Psoas muscle (tissue), 7 donors: ENCODE measurements around the gene CRTAP. TPM values are rescaled to one million over a fixed set of nuclear protein-coding genes. Genes with fewer than 3 reads are reported as not detected.

Source experiments
- polyA plus RNA-seq, 3 donors: library from polyadenylated mRNA; stranded (reverse); fragments of 200-250 nt; gene quantifications; one replicate each; pipeline ENCODE4 v1.2.3, GENCODE V29; 2013
- total RNA-seq, 4 donors: library from RNA; stranded (reverse); fragmentation: NEBNext Ultra II Directional in 2 of 4; extraction: Animal tissue kit (Norgen Biotek cat#: 25700) in 2 of 4; gene quantifications; one replicate each; pipeline versions ENCODE4 v1.2.1 to v1.2.4, GENCODE V29; 2021 to 2023
- donor health status: healthy with polysubstance abuse.
- donor health status: DM: no; HTN: no; CAD: no; lungs with moderate emphysema.
- donor health status: Bipolar disorder and iron deficiency.
- donor health status: healthy.
- donor health status: DM: no; HTN: no; CAD: no.
- donor health status: DM: no; HTN: no; CAD: no.
- donor health status: DM: yes; HTN: yes; CAD: no.

CRTAP gene
- total and polyA plus RNA-seq, 7 donors: 24.9 to 80.8 (median 56.3) TPM

Other genes with a start within 250 kb of the CRTAP start
- gene CCR4, start 162.4 kb upstream of the CRTAP start, total RNA-seq: under 1 TPM in 1 of 4 donors, not detected in 3; 0.10 TPM
- under 1 TPM in 1 of 3 donors, not detected in 2; 0.03 TPM for gene CCR4, start 162.4 kb upstream of the CRTAP start, polyA plus RNA-seq
- gene GLB1, start 16.9 kb upstream of the CRTAP start, total RNA-seq: 10 to 100 TPM in 1 of 4 donors, 1 to 10 TPM in 3; 7.0 to 11.9 (median 9.0) TPM
- 1 to 10 TPM; 4.0 to 7.0 (median 6.4) TPM for gene GLB1, start 16.9 kb upstream of the CRTAP start, polyA plus RNA-seq
- gene TMPPE, start 16.9 kb upstream of the CRTAP start, total RNA-seq: 1 to 10 TPM; 1.7 to 2.6 (median 2.4) TPM
- 1 to 10 TPM in 1 of 3 donors, under 1 TPM in 2; 0.13 to 1.4 (median 0.57) TPM for gene TMPPE, start 16.9 kb upstream of the CRTAP start, polyA plus RNA-seq
- gene SUSD5, start 104.8 kb downstream of the CRTAP start, total RNA-seq: 1 to 10 TPM in 2 of 4 donors, under 1 TPM in 2; 0.34 to 1.4 (median 0.87) TPM
- 1 to 10 TPM in 1 of 3 donors, under 1 TPM in 2; 0.30 to 2.0 (median 0.38) TPM for gene SUSD5, start 104.8 kb downstream of the CRTAP start, polyA plus RNA-seq
- 1 to 10 TPM in 1 of 4 donors, under 1 TPM in 3; 0.19 to 1.3 (median 0.59) TPM for gene FBXL2, start 163.4 kb downstream of the CRTAP start, total RNA-seq
- gene FBXL2, start 163.4 kb downstream of the CRTAP start, polyA plus RNA-seq: under 1 TPM; 0.31 to 0.43 (median 0.42) TPM